ENCODE measurements around the gene TLR5. TPM values are rescaled to one million over a fixed set of nuclear protein-coding genes. Genes with fewer than 3 reads are reported as not detected.
A peak's percentile ranks its signal among the peaks of the same experiment; 100 is the strongest.

Gene TLR5
- polyA plus RNA-seq, 1 donor (not counting 4 experiments of a cell fraction or from before 2014, with no cell fraction given): 1.3 TPM

- Histone ChIP-seq H3K4me2 (ENCODE audit: control insufficient read depth, extremely low read depth, insufficient read depth, low read depth, low read length) (peak overlapping the region; percentile 70), H3K9me3 (ENCODE audit: control insufficient read depth, low read depth, low read length) (no peaks in the 10 kb centered on the region), H2AFZ (ENCODE audit: control insufficient read depth, low read length) (peak overlapping the region; percentile 23), H3K9ac (ENCODE audit: control insufficient read depth, extremely low read depth, insufficient read depth, low read length) (no peak overlapping the region), H4K20me1 (ENCODE audit: control insufficient read depth, extremely low read depth, insufficient read depth, low read length) (no peaks in the 10 kb centered on the region), H3K36me3 (ENCODE audit: control insufficient read depth in 2 of 2, extremely low read depth in 1 of 2, insufficient read depth in 2 of 2, low read length in 2 of 2) (no peaks in the 10 kb centered on the region), H3K4me3 (ENCODE audit: control insufficient read depth in 2 of 3, extremely low read depth in 1 of 3, insufficient read depth in 2 of 3, low read depth in 1 of 3, low read length in 3 of 3) (peak overlapping the region in 1 of 3 experiments; percentile 26), H3K9me1 (ENCODE audit: control insufficient read depth, extremely low read depth, insufficient read depth, low read length) (peaks cover 2% of the 10 kb centered on the region), H3K4me1 (ENCODE audit: control insufficient read depth, extremely low read depth, insufficient read depth, low read length) (peaks cover 29% of the 10 kb centered on the region), H3K27ac (ENCODE audit: control insufficient read depth, insufficient read depth, low read length) (peak overlapping the region; percentile 7), H3K27me3 (ENCODE audit: control insufficient read depth, extremely low read depth, insufficient read depth, low read length) (no peaks in the 10 kb centered on the region), H3K79me2 (ENCODE audit: control insufficient read depth, insufficient read depth, low read length) (no peaks in the 10 kb centered on the region)
- DNase-seq (ENCODE audit: low read depth, low spot score) (no peak), FAIRE-seq (peak; percentile 97)
- TF ChIP-seq EZH2 (IDR thresholded peaks at IDR 0.05; ENCODE audit: low read length) (no peak), CTCF (optimal IDR thresholded peaks at IDR 0.05 in 1 of 3, IDR thresholded peaks at IDR 0.05 in 1 of 3, conservative IDR thresholded peaks at IDR 0.05 in 1 of 3; ENCODE audit: extremely low read depth in 1 of 3, insufficient read depth in 2 of 3, low read length in 3 of 3) (no peak)
- dilution Hi-C loops (cut with MboI; ENCODE audit: extremely low pct_ligation_motif_present, low sequenced_read_pairs): no loop called here
Measured at GRCh38 chr1:223135176-223135942, 7.7 kb downstream of the TLR5 start.

DNA sequence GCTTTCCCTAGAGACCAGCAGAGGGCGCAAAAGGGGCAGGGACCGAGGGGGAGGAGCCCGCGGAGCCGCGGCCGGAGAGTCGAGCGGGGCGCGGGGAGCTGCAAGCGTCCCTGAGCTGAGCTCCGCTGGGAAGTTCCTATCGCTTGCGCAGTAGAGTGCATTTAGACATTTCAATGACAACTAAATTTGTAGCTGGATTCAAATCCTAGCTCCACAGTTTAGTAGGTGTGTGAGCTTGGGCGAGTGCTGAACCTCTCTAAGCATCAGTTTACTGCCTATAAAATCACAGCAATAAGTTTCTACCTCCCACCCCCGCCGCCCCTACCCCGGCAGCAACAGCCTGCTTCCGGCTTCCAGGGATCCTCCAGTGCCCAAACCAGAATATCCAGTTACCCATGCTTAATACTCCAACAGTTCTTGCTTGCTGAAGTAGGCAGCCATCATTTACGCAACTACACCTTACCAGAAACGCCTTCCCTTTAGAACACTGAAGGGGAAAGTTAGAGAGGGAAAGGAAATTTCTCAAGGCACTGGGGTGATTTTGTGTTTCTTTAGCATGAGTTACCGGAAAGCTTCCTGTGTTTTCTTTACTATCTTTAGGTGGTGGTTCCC lies 9.1 kb downstream of the TLR5 start:
- Histone ChIP-seq H3K79me2 (ENCODE audit: control insufficient read depth, insufficient read depth, low read length) (no peaks in the 10 kb centered on the region), H2AFZ (ENCODE audit: control insufficient read depth, low read length) (peak overlapping the region; percentile 79), H3K27ac (ENCODE audit: control insufficient read depth, insufficient read depth, low read length) (peak overlapping the region; percentile 51), H4K20me1 (ENCODE audit: control insufficient read depth, extremely low read depth, insufficient read depth, low read length) (no peaks in the 10 kb centered on the region), H3K4me3 (ENCODE audit: control insufficient read depth in 2 of 3, extremely low read depth in 1 of 3, insufficient read depth in 2 of 3, low read depth in 1 of 3, low read length in 3 of 3) (peak overlapping the region; percentile 29 to 54 (median 52)), H3K9me3 (ENCODE audit: control insufficient read depth, low read depth, low read length) (no peaks in the 10 kb centered on the region), H3K9ac (ENCODE audit: control insufficient read depth, extremely low read depth, insufficient read depth, low read length) (peak overlapping the region; percentile 20), H3K9me1 (ENCODE audit: control insufficient read depth, extremely low read depth, insufficient read depth, low read length) (peaks cover 2% of the 10 kb centered on the region), H3K27me3 (ENCODE audit: control insufficient read depth, extremely low read depth, insufficient read depth, low read length) (no peaks in the 10 kb centered on the region), H3K4me1 (ENCODE audit: control insufficient read depth, extremely low read depth, insufficient read depth, low read length) (peaks cover 29% of the 10 kb centered on the region), H3K4me2 (ENCODE audit: control insufficient read depth, extremely low read depth, insufficient read depth, low read depth, low read length) (peak overlapping the region; percentile 70), H3K36me3 (ENCODE audit: control insufficient read depth in 2 of 2, extremely low read depth in 1 of 2, insufficient read depth in 2 of 2, low read length in 2 of 2) (no peaks in the 10 kb centered on the region)
- DNase-seq (ENCODE audit: low read depth, low spot score) (no peak), FAIRE-seq (no peak)
- TF ChIP-seq CTCF (optimal IDR thresholded peaks at IDR 0.05 in 1 of 3, IDR thresholded peaks at IDR 0.05 in 1 of 3, conservative IDR thresholded peaks at IDR 0.05 in 1 of 3; ENCODE audit: extremely low read depth in 1 of 3, insufficient read depth in 2 of 3, low read length in 3 of 3) (peak; percentile 85 to 97 (median 90)), EZH2 (IDR thresholded peaks at IDR 0.05; ENCODE audit: low read length) (no peak)
- dilution Hi-C loops (cut with MboI; ENCODE audit: extremely low pct_ligation_motif_present, low sequenced_read_pairs): no loop called here
